Measurements from ENCODE around the gene ZDHHC20. TPM values are rescaled to one million over a fixed set of nuclear protein-coding genes. Genes with fewer than 3 reads are reported as not detected.

ZDHHC20 gene
- total RNA-seq, 4 donors from 2014 or later, result 29.9 to 104 (median 76.9) TPM

DNA sequence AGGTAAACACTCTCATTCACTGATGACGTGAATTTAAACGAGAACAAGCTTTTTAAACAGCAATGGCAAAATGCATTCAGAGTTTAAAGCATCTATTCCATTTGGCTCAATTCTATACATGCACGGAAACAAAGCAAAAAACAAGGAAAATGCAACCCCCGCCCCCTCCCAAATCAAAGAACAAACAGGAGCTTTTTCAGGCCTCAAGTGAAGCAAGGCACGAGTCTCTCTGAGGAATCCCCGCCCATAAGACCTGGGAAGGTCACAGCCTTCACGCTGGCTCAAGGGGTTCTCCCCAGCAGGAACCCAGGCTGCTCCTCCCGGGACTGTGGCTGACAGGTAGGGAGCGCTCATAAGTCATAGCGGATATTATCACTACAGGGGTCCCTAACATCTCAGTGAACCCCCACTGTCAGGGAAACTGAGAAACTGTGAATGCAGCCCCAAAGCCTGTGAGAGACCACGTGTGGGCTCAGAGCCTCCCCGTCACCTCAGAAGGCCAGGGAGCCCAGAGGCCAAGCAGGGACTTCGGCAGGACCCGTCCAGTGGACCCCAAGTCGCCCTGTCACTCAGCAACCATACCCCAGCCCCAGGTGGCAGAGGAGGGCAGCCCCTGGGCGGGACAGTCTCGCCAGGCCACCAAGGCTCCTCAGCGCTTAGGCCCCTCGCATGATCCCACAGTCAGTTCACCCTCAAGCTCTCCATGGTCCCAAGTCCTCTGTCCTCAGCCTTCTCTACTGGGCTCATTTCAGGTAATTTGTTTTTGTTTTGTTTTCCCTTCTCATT is 117.3 kb downstream of the ZDHHC20 start:
- Histone ChIP-seq H3K36me3 (no peaks in the 10 kb centered on the region), H3K9me3 (no peaks in the 10 kb centered on the region), H3K27me3 (no peaks in the 10 kb centered on the region), H3K4me1 (no peaks in the 10 kb centered on the region), H3K4me3 (no peak overlapping the region), H3K27ac (no peak overlapping the region)
- DNase-seq, result no peak
- in situ Hi-C loops (cut with MboI; ENCODE audit: low pct_ligation_motif_present in 1 of 4, low pct_unique_long_range_greater_than_20kb in 1 of 4, low sequenced_read_pairs in 3 of 4) (no loop called here), intact Hi-C loops (cut with DNase I; ENCODE audit: low total_unique reads) (no loop called here)
- 85 to 88% methylated on average over 10 to 19 of the region's 19 CpGs for WGBS, 2 donors (ENCODE audit: low coverage in 1 of 2)
- TF ChIP-seq EP300 (IDR thresholded peaks at IDR 0.05; ENCODE audit: low read depth) (no peak), POLR2AphosphoS5 (IDR thresholded peaks at IDR 0.05) (no peak)
- TF ChIP-seq, protein P1, sequence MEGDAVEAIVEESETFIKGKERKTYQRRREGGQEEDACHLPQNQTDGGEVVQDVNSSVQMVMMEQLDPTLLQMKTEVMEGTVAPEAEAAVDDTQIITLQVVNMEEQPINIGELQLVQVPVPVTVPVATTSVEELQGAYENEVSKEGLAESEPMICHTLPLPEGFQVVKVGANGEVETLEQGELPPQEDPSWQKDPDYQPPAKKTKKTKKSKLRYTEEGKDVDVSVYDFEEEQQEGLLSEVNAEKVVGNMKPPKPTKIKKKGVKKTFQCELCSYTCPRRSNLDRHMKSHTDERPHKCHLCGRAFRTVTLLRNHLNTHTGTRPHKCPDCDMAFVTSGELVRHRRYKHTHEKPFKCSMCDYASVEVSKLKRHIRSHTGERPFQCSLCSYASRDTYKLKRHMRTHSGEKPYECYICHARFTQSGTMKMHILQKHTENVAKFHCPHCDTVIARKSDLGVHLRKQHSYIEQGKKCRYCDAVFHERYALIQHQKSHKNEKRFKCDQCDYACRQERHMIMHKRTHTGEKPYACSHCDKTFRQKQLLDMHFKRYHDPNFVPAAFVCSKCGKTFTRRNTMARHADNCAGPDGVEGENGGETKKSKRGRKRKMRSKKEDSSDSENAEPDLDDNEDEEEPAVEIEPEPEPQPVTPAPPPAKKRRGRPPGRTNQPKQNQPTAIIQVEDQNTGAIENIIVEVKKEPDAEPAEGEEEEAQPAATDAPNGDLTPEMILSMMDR (IDR thresholded peaks at IDR 0.05), result no peak

DNA sequence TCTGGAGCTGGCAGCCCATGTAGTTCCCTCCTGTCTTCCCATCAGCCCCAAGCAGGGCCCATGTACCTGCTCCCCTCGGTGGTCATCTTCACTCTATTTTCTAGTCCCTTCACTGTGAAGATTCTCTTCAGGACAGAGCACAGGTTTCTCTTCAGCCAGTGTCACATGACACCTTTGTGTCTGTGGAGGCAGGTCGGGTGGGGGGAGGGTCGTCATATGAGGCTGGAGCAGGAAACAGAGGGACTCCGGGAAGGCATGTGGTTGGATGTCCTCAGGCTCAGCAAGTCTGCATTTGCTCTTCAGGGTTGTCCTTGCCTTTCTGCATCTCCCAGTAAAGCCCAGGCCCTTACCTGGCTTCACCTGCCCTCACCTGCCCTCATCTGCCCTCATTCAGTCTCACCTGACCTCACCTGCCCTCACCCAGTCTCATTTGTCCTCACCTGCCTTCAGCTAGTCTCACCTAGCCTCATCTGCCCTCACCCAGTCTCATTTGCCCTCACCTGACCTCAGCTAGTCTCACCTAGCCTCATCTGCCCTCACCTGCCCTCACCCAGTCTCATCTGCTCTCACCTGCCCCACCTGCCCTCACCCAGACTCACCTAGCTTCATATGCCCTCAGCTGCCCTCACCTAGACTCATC is 120.3 kb downstream of the ZDHHC20 start:
- Histone ChIP-seq H3K9me3 (no peaks in the 10 kb centered on the region), H3K4me1 (no peaks in the 10 kb centered on the region), H3K4me3 (no peak overlapping the region), H3K27ac (no peak overlapping the region), H3K36me3 (no peaks in the 10 kb centered on the region), H3K27me3 (no peaks in the 10 kb centered on the region)
- no peak for DNase-seq
- 43% methylated on average over 4 of the region's 4 CpGs; no CpG with 5 or more reads in 1 of the 2 donors for WGBS, 2 donors (ENCODE audit: low coverage in 1 of 2)
- intact Hi-C loops (cut with DNase I; ENCODE audit: low total_unique reads) (no loop called here), in situ Hi-C loops (cut with MboI; ENCODE audit: low pct_ligation_motif_present in 1 of 4, low pct_unique_long_range_greater_than_20kb in 1 of 4, low sequenced_read_pairs in 3 of 4) (no loop called here)
- TF ChIP-seq POLR2AphosphoS5 (IDR thresholded peaks at IDR 0.05) (no peak), EP300 (IDR thresholded peaks at IDR 0.05; ENCODE audit: low read depth) (no peak), POLR2A (IDR thresholded peaks at IDR 0.05) (no peak)
- TF ChIP-seq, protein P1 (IDR thresholded peaks at IDR 0.05), result no peak

DNA sequence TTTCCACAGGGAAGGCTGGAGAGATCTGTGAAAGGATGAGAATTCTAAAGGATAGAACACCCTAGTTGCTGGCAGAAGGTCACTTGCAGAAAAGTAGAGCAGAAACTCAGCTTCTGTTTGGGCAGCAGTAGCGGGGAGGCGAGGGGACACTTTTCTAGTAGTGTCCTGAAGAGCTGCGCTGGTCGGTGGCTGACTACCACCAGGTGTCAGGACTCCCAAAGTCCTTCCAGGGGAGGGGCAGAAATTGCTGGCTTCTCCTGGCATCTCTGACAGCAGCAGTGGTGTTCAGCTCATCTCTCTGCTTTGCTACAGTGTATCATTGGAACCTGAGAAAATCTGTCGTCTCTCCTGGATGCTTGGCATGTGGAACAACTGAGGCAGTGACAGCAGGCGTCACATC is 120.9 kb downstream of the ZDHHC20 start:
- TF ChIP-seq POLR2AphosphoS5 (IDR thresholded peaks at IDR 0.05) (no peak), POLR2A (IDR thresholded peaks at IDR 0.05) (no peak), EP300 (IDR thresholded peaks at IDR 0.05; ENCODE audit: low read depth) (no peak)
- TF ChIP-seq, protein P1 (IDR thresholded peaks at IDR 0.05), result no peak
- intact Hi-C loops (cut with DNase I; ENCODE audit: low total_unique reads), result no loop called here
- no peak for DNase-seq

DNA sequence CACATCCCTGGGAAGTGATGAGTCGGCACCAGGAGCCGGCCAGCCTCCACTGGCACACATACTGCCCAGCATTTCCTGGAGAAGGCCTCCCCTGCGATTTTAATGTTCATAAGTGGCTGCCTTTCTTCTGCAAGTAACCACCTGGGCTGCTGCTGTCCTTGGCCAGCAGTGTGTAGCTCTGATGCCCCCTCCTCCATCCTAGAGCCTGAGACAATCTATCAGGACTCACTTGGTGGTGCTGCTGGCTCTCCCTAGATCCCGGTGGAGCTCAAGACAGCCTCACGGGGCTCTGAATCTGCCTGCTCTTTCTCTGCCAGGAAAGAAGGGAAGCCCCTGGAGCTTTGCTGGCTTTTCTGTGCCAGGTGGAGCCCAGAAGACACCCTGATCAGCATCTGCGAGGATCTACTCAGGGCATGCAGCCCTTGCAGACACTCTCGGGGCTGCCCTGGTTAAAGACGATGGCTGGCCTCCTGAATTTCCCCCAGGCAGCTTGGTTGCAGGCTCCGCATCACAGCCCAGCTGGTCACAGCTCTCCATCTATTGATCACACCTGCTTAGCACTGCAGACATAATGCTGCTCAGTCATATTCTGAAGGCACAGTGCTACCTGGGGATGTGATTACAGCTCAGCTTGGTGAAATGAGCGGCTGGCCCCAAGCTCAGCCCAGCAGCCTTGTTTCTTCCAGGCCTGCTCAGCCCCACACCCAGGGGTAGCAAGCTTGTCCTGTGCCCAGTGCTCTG is 122.3 kb downstream of the ZDHHC20 start:
- Histone ChIP-seq H3K9me3 (no peaks in the 10 kb centered on the region), H3K27ac (no peak overlapping the region), H3K27me3 (no peaks in the 10 kb centered on the region), H3K4me1 (no peaks in the 10 kb centered on the region), H3K36me3 (no peaks in the 10 kb centered on the region), H3K4me3 (no peak overlapping the region)
- 75% methylated on average over 10 of the region's 10 CpGs; no CpG with 5 or more reads in 1 of the 2 donors for WGBS, 2 donors (ENCODE audit: low coverage in 1 of 2)
- intact Hi-C loops (cut with DNase I; ENCODE audit: low total_unique reads), result no loop called here
- in situ Hi-C loops (cut with MboI; ENCODE audit: low pct_ligation_motif_present in 1 of 4, low pct_unique_long_range_greater_than_20kb in 1 of 4, low sequenced_read_pairs in 3 of 4), result no loop called here
- TF ChIP-seq POLR2AphosphoS5 (IDR thresholded peaks at IDR 0.05) (no peak), EP300 (IDR thresholded peaks at IDR 0.05; ENCODE audit: low read depth) (no peak), POLR2A (IDR thresholded peaks at IDR 0.05) (no peak)
- TF ChIP-seq, protein P1 (IDR thresholded peaks at IDR 0.05), result no peak
- DNase-seq, result no peak

More for the DNA sequence above, 120.9 kb downstream of the ZDHHC20 start:
- WGBS, 2 donors (ENCODE audit: low coverage in 1 of 2), result 81% methylated on average over 6 of the region's 6 CpGs; no CpG with 5 or more reads in 1 of the 2 donors
- no peaks in the 10 kb centered on the region for H3K27me3 ChIP-seq
- no peak overlapping the region for H3K4me3 ChIP-seq
- H3K36me3 ChIP-seq, result no peaks in the 10 kb centered on the region
- no peaks in the 10 kb centered on the region for H3K9me3 ChIP-seq
- in situ Hi-C loops (cut with MboI; ENCODE audit: low pct_ligation_motif_present in 1 of 4, low pct_unique_long_range_greater_than_20kb in 1 of 4, low sequenced_read_pairs in 3 of 4), result no loop called here
- H3K4me1 ChIP-seq, result no peaks in the 10 kb centered on the region
- H3K27ac ChIP-seq, result no peak overlapping the region
